IMR-90 (cell line): ENCODE measurements around the gene SPRED3. TPM values are rescaled to one million over a fixed set of nuclear protein-coding genes. Genes with fewer than 3 reads are reported as not detected.

Experiments used
- ATAC-seq: fragments of 200-7000 bp; cut with Tn5 transposase; 2 replicates; pipeline ENCODE4 v1.9.1; 2020; ENCODE audit warnings: low read depth, mild to moderate bottlenecking, moderate library complexity
- BruUV-seq: library from RNA; stranded (reverse); fragments of 400-500 nt; replicated peaks from 2 replicates; lab custom pipeline; 2021; lab: Mats Ljungman, UMichigan
- CTCF ChIA-PET: fragments of 300-600 bp; formaldehyde crosslinking; extraction: SDS; loops from one replicate; lab custom pipeline; 2021; ENCODE audit warnings: antibody characterized with exemption; lab: Yijun Ruan, JAX
- POLR2A ChIA-PET: fragments of 300-600 bp; sonication (Branson Sonifier 250); formaldehyde crosslinking; loops from one replicate; lab custom pipeline; 2022; ENCODE audit warnings: antibody characterized with exemption; ENCODE audit not compliant: unreplicated experiment; lab: Charles Lee
- DNase-seq: peaks from one replicate; pipeline ENCODE4 v3.0.0; 2013
- H2AFZ ChIP-seq: replicated peaks from 2 replicates; pipeline ENCODE3; 2013; ENCODE audit warnings: low read length, mild to moderate bottlenecking; ENCODE audit not compliant: poor library complexity
- H2AK5ac ChIP-seq: 2 replicates; pipeline ENCODE4 v1.6.1; 2013; ENCODE audit warnings: low read depth, low read length, inconsistent platforms
- H2AK9ac ChIP-seq: replicated peaks from 2 replicates; pipeline ENCODE3; 2013; ENCODE audit warnings: mild to moderate bottlenecking, low read depth, low read length, moderate library complexity; ENCODE audit not compliant: poor library complexity
- H2BK120ac ChIP-seq: 2 replicates; pipeline ENCODE4 v1.6.1; 2013; ENCODE audit warnings: low read depth, low read length, inconsistent platforms
- H2BK15ac ChIP-seq: 3 replicates; pipeline ENCODE4 v1.6.1; 2013; ENCODE audit warnings: low read depth, low read length, inconsistent platforms
- H2BK20ac ChIP-seq: 2 replicates; pipeline ENCODE4 v1.6.1; 2013; ENCODE audit warnings: low read depth, mild to moderate bottlenecking, inconsistent platforms, low read length, moderate library complexity
- H2BK5ac ChIP-seq: 2 replicates; pipeline ENCODE4 v1.6.1; 2013; ENCODE audit warnings: mild to moderate bottlenecking, low read depth, low read length, inconsistent platforms; ENCODE audit not compliant: poor library complexity, severe bottlenecking
- H3K14ac ChIP-seq: replicated peaks from 2 replicates; pipeline ENCODE4 v1.6.1; 2013; ENCODE audit warnings: low read depth, low read length, inconsistent platforms
- H3K18ac ChIP-seq: 2 replicates; pipeline ENCODE4 v1.6.1; 2013; ENCODE audit warnings: low read depth, low read length, control low read depth
- H3K23ac ChIP-seq: 2 replicates; pipeline ENCODE4 v1.6.1; 2013; ENCODE audit warnings: low read depth, low read length, inconsistent platforms
- H3K27ac ChIP-seq: 2 replicates; pipeline ENCODE4 v1.5.1; 2013; ENCODE audit warnings: mild to moderate bottlenecking, control low read depth, low read length; ENCODE audit not compliant: insufficient read depth
- H3K27me3 ChIP-seq: 2 replicates; pipeline ENCODE4 v1.6.1; 2013; ENCODE audit warnings: low read length; ENCODE audit not compliant: control insufficient read depth, insufficient read depth
- H3K36me3 ChIP-seq: 2 replicates; pipeline ENCODE4 v1.6.1; 2013; ENCODE audit warnings: low read length, mixed read lengths; ENCODE audit not compliant: control insufficient read depth, insufficient read depth
- H3K4ac ChIP-seq: 2 replicates; pipeline ENCODE4 v1.6.1; 2013; ENCODE audit warnings: low read depth, low read length, inconsistent platforms
- H3K4me1 ChIP-seq: 2 replicates; pipeline ENCODE4 v1.6.1; 2013; ENCODE audit warnings: low read length, mixed read lengths; ENCODE audit not compliant: control insufficient read depth, insufficient read depth
- H3K4me2 ChIP-seq: 2 replicates; pipeline ENCODE4 v1.6.1; 2013; ENCODE audit warnings: low read depth, mild to moderate bottlenecking, control low read depth, low read length, moderate library complexity
- H3K4me3 ChIP-seq: 2 replicates; pipeline ENCODE4 v1.5.1; 2013; ENCODE audit warnings: low read depth, mild to moderate bottlenecking, control low read depth, low read length, moderate library complexity; ENCODE audit not compliant: insufficient read depth
- H3K56ac ChIP-seq: 2 replicates; pipeline ENCODE4 v1.6.1; 2013; ENCODE audit warnings: low read length, inconsistent platforms; ENCODE audit not compliant: insufficient read depth; ENCODE audit errors: extremely low read depth
- H3K79me1 ChIP-seq, 2 experiments: 2 replicates each; pipeline ENCODE4 v1.6.1; 2013; ENCODE audit warnings: low read length in 2 of 2, inconsistent platforms in 1 of 2, low read depth in 1 of 2
- H3K9ac ChIP-seq: 2 replicates; pipeline ENCODE4 v1.6.1; 2013; ENCODE audit warnings: low read depth, low read length, control low read depth
- H3K9me1 ChIP-seq: 2 replicates; pipeline ENCODE4 v1.6.1; 2013; ENCODE audit warnings: low read length, inconsistent platforms; ENCODE audit not compliant: insufficient read depth
- H3K9me3 ChIP-seq: 2 replicates; pipeline ENCODE4 v1.6.1; 2013; ENCODE audit warnings: low read length; ENCODE audit not compliant: control insufficient read depth, insufficient read depth
- H4K20me1 ChIP-seq: 2 replicates; pipeline ENCODE4 v1.6.1; 2013; ENCODE audit warnings: low read length, inconsistent platforms; ENCODE audit not compliant: insufficient read depth
- H4K5ac ChIP-seq: 2 replicates; pipeline ENCODE4 v1.6.1; 2013; ENCODE audit warnings: mild to moderate bottlenecking, low read depth, low read length, control low read depth
- H4K8ac ChIP-seq, 2 experiments: 2 replicates each; pipeline ENCODE4 v1.6.1; 2013; ENCODE audit warnings: low read depth in 2 of 2, low read length in 2 of 2, control low read depth in 1 of 2, inconsistent platforms in 1 of 2
- H4K91ac ChIP-seq: 2 replicates; pipeline ENCODE4 v1.6.1; 2013; ENCODE audit warnings: low read depth, low read length, inconsistent platforms; ENCODE audit not compliant: insufficient read depth
- CHD1 ChIP-seq: IDR thresholded peaks from 2 replicates; pipeline ENCODE4 v1.6.1; 2012; ENCODE audit warnings: low read depth, low read length, improper control_type of control experiment
- CTCF ChIP-seq: conservative IDR thresholded peaks from 2 replicates; pipeline ENCODE4 v1.5.1; 2012; ENCODE audit warnings: mild to moderate bottlenecking, low read depth, low read length, improper control_type of control experiment
- ELK1 ChIP-seq: fragments of 150-350 bp; IDR thresholded peaks from 2 replicates; pipeline ENCODE4 v1.6.1; 2016; ENCODE audit warnings: low read depth, mild to moderate bottlenecking, low read length, moderate library complexity, borderline replicate concordance
- FOS ChIP-seq: fragments of 150-350 bp; IDR thresholded peaks from 2 replicates; pipeline ENCODE4 v1.6.1; 2016; ENCODE audit warnings: low read depth, low read length
- MAFK ChIP-seq: IDR thresholded peaks from 2 replicates; pipeline ENCODE4 v1.6.1; 2012; ENCODE audit warnings: low read depth, low read length, improper control_type of control experiment
- MAZ ChIP-seq: IDR thresholded peaks from 2 replicates; pipeline ENCODE4 v1.6.1; 2012; ENCODE audit warnings: low read depth, mild to moderate bottlenecking, low read length, improper control_type of control experiment, moderate library complexity, borderline replicate concordance
- MXI1 ChIP-seq: IDR thresholded peaks from 2 replicates; pipeline ENCODE4 v1.6.1; 2012; ENCODE audit warnings: low read depth, mild to moderate bottlenecking, low read length, moderate library complexity, borderline replicate concordance
- POLR2A ChIP-seq: IDR thresholded peaks from 2 replicates; pipeline ENCODE4 v1.6.1; 2012; ENCODE audit warnings: mild to moderate bottlenecking, low read depth, low read length
- RAD21 ChIP-seq: IDR thresholded peaks from 2 replicates; pipeline ENCODE4 v1.6.1; 2012; ENCODE audit warnings: low read length, improper control_type of control experiment
- RCOR1 ChIP-seq: IDR thresholded peaks from 2 replicates; pipeline ENCODE4 v1.6.1; 2012; ENCODE audit warnings: mild to moderate bottlenecking, low read length, improper control_type of control experiment; ENCODE audit not compliant: insufficient replicate concordance
- RFX5 ChIP-seq: IDR thresholded peaks from 2 replicates; pipeline ENCODE4 v1.8.0; 2012; ENCODE audit warnings: low read depth, mild to moderate bottlenecking, low read length, moderate library complexity
- SMC3 ChIP-seq: fragments of 150-350 bp; IDR thresholded peaks from 2 replicates; pipeline ENCODE4 v1.6.1; 2016; ENCODE audit warnings: low read depth, mild to moderate bottlenecking, antibody characterized with exemption, low read length, moderate library complexity
- WGBS, 2 experiments: methylation state at CpG; one replicate each; pipeline versions ENCODE4 v1.1.5 to v1.1.7; 2013; ENCODE audit warnings: missing lambda C conversion rate in 2 of 2; ENCODE audit not compliant: insufficient read length in 1 of 2; ENCODE audit errors: extremely low coverage in 2 of 2; 5-methylcytosine and 5-hydroxymethylcytosine counted together
- dilution Hi-C: fragments of 300-500 bp; cut with HindIII; formaldehyde crosslinking; loops from one replicate; pipeline ENCODE4 v1.14.3; 2018; ENCODE audit warnings: low sequenced_read_pairs; ENCODE audit not compliant: unreplicated experiment
- in situ Hi-C: fragments of 300-500 bp; cut with MboI; formaldehyde crosslinking; loops from 3 replicates; pipeline ENCODE4 v1.14.3; 2019; ENCODE audit warnings: low sequenced_read_pairs, inconsistent platforms, mixed read lengths
- intact Hi-C: fragments of 100-400 bp; cut with micrococcal nuclease; formaldehyde crosslinking; loops from 2 replicates; pipeline ENCODE4 v1.10.0; 2022
- polyA plus RNA-seq, 3 experiments: library from polyadenylated mRNA; depleted of rRNA; stranded (reverse); fragments of >200 nt; gene quantifications; 2 replicates each; pipeline ENCODE4 v1.2.3, GENCODE V29; 2012; ENCODE audit warnings: low replicate concordance in 1 of 3
- total RNA-seq: library from RNA; depleted of rRNA; stranded (reverse); fragments of >200 nt; gene quantifications from 2 replicates; pipeline ENCODE4 v1.2.3, GENCODE V29; 2012

The SPRED3 gene
- total and polyA plus RNA-seq, 2 of the 4 experiments (the other 2 are of a cell fraction), result 0.90 to 7.9 TPM

GRCh38 chr19:38370299-38370698, 18.2 kb upstream of the SPRED3 start:
- TF ChIP-seq FOS (no peak), POLR2A (no peak), MXI1 (no peak), RFX5 (no peak), RCOR1 (no peak), MAFK (no peak), CTCF (no peak), CHD1 (no peak), RAD21 (no peak), ELK1 (no peak), SMC3 (no peak), MAZ (no peak)
- no TSS peak for BruUV-seq
- H3K9me3 ChIP-seq, result no peaks in the 10 kb centered on the region
- H3K56ac ChIP-seq, result no peak overlapping the region
- H3K36me3 ChIP-seq, result no peaks in the 10 kb centered on the region
- no peaks in the 10 kb centered on the region for H3K4me1 ChIP-seq
- H3K4me2 ChIP-seq, result no peak overlapping the region
- no peak overlapping the region for H4K5ac ChIP-seq
- ChIA-PET CTCF (no interaction called here), POLR2A (no interaction called here)
- no peak overlapping the region for H4K8ac ChIP-seq
- H2AK5ac ChIP-seq, result no peak overlapping the region
- WGBS, 2 experiments, result 61% methylated on average over 10 of the region's 12 CpGs; no CpG with 5 or more reads in 1 of the 2 experiments
- DNase-seq (no peak), ATAC-seq (no peak)
- H2BK120ac ChIP-seq, result no peak overlapping the region
- H4K20me1 ChIP-seq, result peaks cover 2% of the 10 kb centered on the region
- no peak overlapping the region for H2AFZ ChIP-seq
- no peak overlapping the region for H2BK5ac ChIP-seq
- peaks cover 2 to 6% of the 10 kb centered on the region in 2 experiments; a peak in 2 of 4 replicates for H3K79me1 ChIP-seq
- H3K27ac ChIP-seq, result no peak overlapping the region
- H2AK9ac ChIP-seq, result no peak overlapping the region
- no peak overlapping the region; the same call in 1 of the 2 replicates for H3K23ac ChIP-seq
- no peak overlapping the region for H3K4me3 ChIP-seq
- intact Hi-C loops (no loop called here), in situ Hi-C loops (no loop called here), dilution Hi-C loops (no loop called here)
- no peak overlapping the region for H4K91ac ChIP-seq
- H3K27me3 ChIP-seq, result peaks cover 25% of the 10 kb centered on the region
- no peak overlapping the region for H3K18ac ChIP-seq
- no peak overlapping the region for H3K4ac ChIP-seq
- H3K14ac ChIP-seq, result no peak overlapping the region
- no peak overlapping the region for H3K9ac ChIP-seq
- H2BK20ac ChIP-seq, result no peak overlapping the region
- H2BK15ac ChIP-seq, result no peak overlapping the region
- H3K9me1 ChIP-seq, result no peaks in the 10 kb centered on the region
